ENCODE results near the gene LHFPL2. TPM values are rescaled to one million over a fixed set of nuclear protein-coding genes. Genes with fewer than 3 reads are reported as not detected.

Gene LHFPL2
- total and polyA plus RNA-seq, 9 donors, result 20.3 to 45.1 (median 27.9) TPM

DNA sequence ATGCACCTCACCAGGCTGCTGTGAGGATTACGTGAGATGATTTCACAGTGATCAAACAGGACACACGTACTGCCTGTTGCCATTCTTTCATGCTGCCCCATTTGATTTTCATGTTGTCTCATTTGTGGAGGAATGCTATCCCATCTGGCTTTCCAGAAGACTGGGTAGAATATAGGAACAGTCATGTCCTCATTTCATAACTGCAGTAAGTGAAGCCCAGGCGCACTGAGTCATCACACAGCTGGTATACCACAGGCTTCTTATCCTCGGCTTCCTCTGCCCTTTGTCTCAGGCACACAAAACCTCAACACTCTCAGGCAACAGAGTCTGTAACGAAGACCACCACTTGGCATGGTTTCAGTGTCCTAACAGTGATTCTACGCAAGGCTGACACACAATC is 62.3 kb downstream of the LHFPL2 start:
- Histone ChIP-seq H3K4me3 (no peak overlapping the region), H3K27ac (no peak overlapping the region), H3K9me3 (no peaks in the 10 kb centered on the region), H3K4me1 (ENCODE audit: insufficient read depth) (no peaks in the 10 kb centered on the region), H3K27me3 (no peaks in the 10 kb centered on the region), H3K36me3 (no peaks in the 10 kb centered on the region)
- intact Hi-C loops (cut with DNase I), result no loop called here
- 87 to 94% (median 93%) methylated on average over 6 of the region's 6 CpGs for WGBS, 3 donors
- DNase-seq, result no peak
- TF ChIP-seq, protein P1, sequence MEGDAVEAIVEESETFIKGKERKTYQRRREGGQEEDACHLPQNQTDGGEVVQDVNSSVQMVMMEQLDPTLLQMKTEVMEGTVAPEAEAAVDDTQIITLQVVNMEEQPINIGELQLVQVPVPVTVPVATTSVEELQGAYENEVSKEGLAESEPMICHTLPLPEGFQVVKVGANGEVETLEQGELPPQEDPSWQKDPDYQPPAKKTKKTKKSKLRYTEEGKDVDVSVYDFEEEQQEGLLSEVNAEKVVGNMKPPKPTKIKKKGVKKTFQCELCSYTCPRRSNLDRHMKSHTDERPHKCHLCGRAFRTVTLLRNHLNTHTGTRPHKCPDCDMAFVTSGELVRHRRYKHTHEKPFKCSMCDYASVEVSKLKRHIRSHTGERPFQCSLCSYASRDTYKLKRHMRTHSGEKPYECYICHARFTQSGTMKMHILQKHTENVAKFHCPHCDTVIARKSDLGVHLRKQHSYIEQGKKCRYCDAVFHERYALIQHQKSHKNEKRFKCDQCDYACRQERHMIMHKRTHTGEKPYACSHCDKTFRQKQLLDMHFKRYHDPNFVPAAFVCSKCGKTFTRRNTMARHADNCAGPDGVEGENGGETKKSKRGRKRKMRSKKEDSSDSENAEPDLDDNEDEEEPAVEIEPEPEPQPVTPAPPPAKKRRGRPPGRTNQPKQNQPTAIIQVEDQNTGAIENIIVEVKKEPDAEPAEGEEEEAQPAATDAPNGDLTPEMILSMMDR (IDR thresholded peaks at IDR 0.05), result no peak
- no peak for TF ChIP-seq POLR2A (IDR thresholded peaks at IDR 0.05)
- no peak for TF ChIP-seq EP300 (IDR thresholded peaks at IDR 0.05)

- H3K27me3 ChIP-seq, result no peaks in the 10 kb centered on the region
- TF ChIP-seq EP300 (IDR thresholded peaks at IDR 0.05) (no peak), POLR2A (IDR thresholded peaks at IDR 0.05) (no peak)
- TF ChIP-seq, protein P1 (IDR thresholded peaks at IDR 0.05), result no peak
- no peak overlapping the region for H3K4me3 ChIP-seq
- H3K36me3 ChIP-seq, result no peaks in the 10 kb centered on the region
- DNase-seq, result no peak
- no peak overlapping the region for H3K27ac ChIP-seq
- intact Hi-C loops (cut with DNase I), result no loop called here
- peaks cover 13% of the 10 kb centered on the region for H3K4me1 ChIP-seq (ENCODE audit: insufficient read depth)
- H3K9me3 ChIP-seq, result no peaks in the 10 kb centered on the region
These were observed 70.6 kb downstream of the LHFPL2 start for GRCh38 chr5:78578015-78578414.

GRCh38 chr5:78577071-78577807 is 71.3 kb downstream of the LHFPL2 start:
- Histone ChIP-seq H3K4me3 (no peak overlapping the region), H3K27ac (no peak overlapping the region), H3K36me3 (no peaks in the 10 kb centered on the region), H3K4me1 (ENCODE audit: insufficient read depth) (peaks cover 13% of the 10 kb centered on the region), H3K27me3 (no peaks in the 10 kb centered on the region), H3K9me3 (no peaks in the 10 kb centered on the region)
- 45 to 48% (median 46%) methylated on average over 8 of the region's 8 CpGs for WGBS, 3 donors
- TF ChIP-seq, protein P1 (IDR thresholded peaks at IDR 0.05), result no peak
- TF ChIP-seq EP300 (IDR thresholded peaks at IDR 0.05) (no peak), POLR2A (IDR thresholded peaks at IDR 0.05) (no peak)
- intact Hi-C loops (cut with DNase I), result no loop called here
- no peak for DNase-seq

DNA sequence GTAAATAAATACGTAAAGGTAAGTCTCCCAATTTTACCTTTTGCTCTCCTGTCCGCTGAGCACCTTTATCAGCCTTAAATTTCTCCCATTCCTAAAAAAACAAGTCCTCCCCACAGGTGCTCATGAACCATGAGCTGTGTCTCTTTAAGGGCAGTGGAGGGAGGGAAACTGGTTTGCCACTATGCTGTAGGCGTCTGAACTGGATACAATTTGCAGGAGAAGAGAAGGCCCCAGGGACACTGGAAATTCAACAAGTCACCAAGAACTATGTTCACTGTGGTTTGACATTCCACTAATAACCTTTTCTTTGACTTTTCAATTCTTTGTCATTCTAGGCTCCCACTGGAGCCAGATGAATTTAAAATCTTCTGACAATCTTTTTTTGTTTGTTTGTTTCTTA is 72.2 kb downstream of the LHFPL2 start:
- no peaks in the 10 kb centered on the region for H3K27me3 ChIP-seq
- no peak for DNase-seq
- WGBS, 3 donors, result 87 to 94% (median 90%) methylated on average over 3 of the region's 3 CpGs
- TF ChIP-seq, protein P1 (IDR thresholded peaks at IDR 0.05), result no peak
- TF ChIP-seq EP300 (IDR thresholded peaks at IDR 0.05) (no peak), POLR2A (IDR thresholded peaks at IDR 0.05) (no peak)
- no peaks in the 10 kb centered on the region for H3K9me3 ChIP-seq
- H3K4me3 ChIP-seq, result no peak overlapping the region
- no peaks in the 10 kb centered on the region for H3K36me3 ChIP-seq
- H3K27ac ChIP-seq, result no peak overlapping the region
- peaks cover 13% of the 10 kb centered on the region for H3K4me1 ChIP-seq (ENCODE audit: insufficient read depth)
- intact Hi-C loops (cut with DNase I), result no loop called here
